Memory B cell (primary cell): ENCODE measurements around the gene IL2RG.
A peak's percentile ranks its signal among the peaks of the same experiment; 100 is the strongest.

ENCODE experiments used
- ATAC-seq: fragments of 150-1000 bp; cut with Tn5 transposase; 2 replicates; pipeline ENCODE4 v1.10.0; 2021; ENCODE audit warnings: low read depth, mild to moderate bottlenecking, moderate library complexity
- DNase-seq, 2 donors: peaks; one replicate each; pipeline ENCODE4 v3.0.0; 2022; ENCODE audit warnings: low spot score in 2 of 2
- H3K27ac Mint-ChIP-seq: one replicate; pipeline ENCODE4 v1.8.0; 2022; ENCODE audit warnings: mild to moderate bottlenecking, moderate library complexity, mixed read lengths
- H3K27me3 Mint-ChIP-seq: one replicate; pipeline ENCODE4 v1.8.0; 2022; ENCODE audit warnings: mixed read lengths
- H3K36me3 Mint-ChIP-seq: one replicate; pipeline ENCODE4 v1.8.0; 2022; ENCODE audit warnings: mild to moderate bottlenecking, mixed read lengths
- H3K4me1 Mint-ChIP-seq: one replicate; pipeline ENCODE4 v1.8.0; 2022; ENCODE audit warnings: mixed read lengths
- H3K4me3 Mint-ChIP-seq: one replicate; pipeline ENCODE4 v1.8.0; 2022; ENCODE audit warnings: mild to moderate bottlenecking, moderate library complexity, mixed read lengths
- H3K9me3 Mint-ChIP-seq: one replicate; pipeline ENCODE4 v1.8.0; 2022; ENCODE audit warnings: mixed read lengths

Gene IL2RG

DNA sequence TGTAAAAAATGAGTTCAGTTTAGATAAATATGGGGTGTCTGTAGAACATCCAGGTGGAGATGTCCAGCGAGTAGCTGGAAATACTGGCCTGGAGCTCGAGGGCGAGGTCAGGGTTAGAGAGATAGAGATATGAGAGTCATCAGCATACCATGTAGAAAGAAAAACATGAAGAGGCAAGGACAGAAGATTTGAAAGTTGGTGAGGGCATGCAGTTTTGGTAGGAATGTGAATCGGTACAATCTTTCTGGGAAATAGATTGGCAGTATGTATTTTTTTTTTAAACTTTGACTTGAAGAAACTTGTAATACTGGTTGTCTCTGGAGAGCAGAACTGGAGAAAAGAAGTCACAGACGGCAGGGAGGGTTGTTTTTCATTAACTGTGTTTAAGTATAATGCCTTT, 40.8 kb downstream of the IL2RG start:
- Mint-ChIP-seq H3K27me3 (peaks cover 6% of the 10 kb centered on the region), H3K36me3 (no peaks in the 10 kb centered on the region), H3K4me1 (peaks cover 10% of the 10 kb centered on the region), H3K27ac (no peak overlapping the region), H3K4me3 (no peak overlapping the region), H3K9me3 (no peaks in the 10 kb centered on the region)
- DNase-seq (no peak), ATAC-seq (no peak)

DNA sequence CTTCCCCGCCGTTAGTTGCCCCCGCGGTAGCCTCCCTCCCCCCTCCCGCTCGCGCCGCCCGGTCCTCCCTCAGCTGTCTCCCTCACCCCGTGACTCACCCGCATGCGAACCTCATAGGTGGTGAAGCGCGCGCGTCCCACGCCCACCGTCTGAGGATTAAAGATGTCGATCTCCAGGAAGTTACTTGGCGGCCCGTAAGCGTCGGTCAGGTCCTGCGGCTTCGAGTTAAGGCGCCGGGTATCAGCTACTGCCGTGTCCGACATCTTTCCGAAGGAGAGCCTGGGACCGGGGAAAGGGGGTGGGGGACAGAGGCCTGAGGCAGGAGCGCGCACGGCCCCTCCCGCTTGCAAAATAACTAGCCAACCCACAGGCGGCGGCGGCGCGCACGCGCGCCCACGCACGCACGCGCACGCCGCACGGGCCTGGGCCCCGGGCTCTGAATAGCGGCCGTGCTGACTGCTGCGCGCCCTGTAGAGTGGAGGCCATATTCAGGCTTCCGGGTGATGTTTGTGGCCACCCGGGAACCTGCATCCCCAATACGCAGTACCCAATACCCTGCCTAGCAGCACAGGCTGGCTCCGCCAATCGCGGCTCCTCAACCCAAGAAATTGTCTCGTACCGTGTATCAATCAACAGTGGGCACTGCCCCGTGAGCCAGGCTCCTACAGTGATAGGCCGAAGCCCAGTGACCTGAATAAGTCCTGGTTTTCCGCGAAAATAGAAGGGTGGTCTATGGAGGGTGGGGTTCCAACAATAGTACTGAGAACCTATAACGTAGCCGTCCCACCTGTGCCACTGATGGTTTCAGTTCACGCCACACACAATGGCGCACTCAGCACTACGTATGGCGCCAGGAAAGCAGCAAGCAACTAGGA, 43.1 kb downstream of the IL2RG start, which contains the start of gene SNX12:
SNX12 (minus strand) TSS at position 291 of the 875 bp plus-strand sequence; CDS start at position 263, 28 bp downstream.
- DNase-seq = peak; percentile 75 to 80
- H3K4me3 Mint-ChIP-seq = peak within 1 kb of the TSS; percentile 97
- peaks cover 3% of the 10 kb centered on the region for H3K36me3 Mint-ChIP-seq
- peak; percentile 91 for ATAC-seq
- no peaks in the 10 kb centered on the region for H3K9me3 Mint-ChIP-seq
- H3K27ac Mint-ChIP-seq = peak within 1 kb of the TSS; percentile 94
- peaks cover 16% of the 10 kb centered on the region for H3K4me1 Mint-ChIP-seq
- no peaks in the 10 kb centered on the region for H3K27me3 Mint-ChIP-seq

DNA sequence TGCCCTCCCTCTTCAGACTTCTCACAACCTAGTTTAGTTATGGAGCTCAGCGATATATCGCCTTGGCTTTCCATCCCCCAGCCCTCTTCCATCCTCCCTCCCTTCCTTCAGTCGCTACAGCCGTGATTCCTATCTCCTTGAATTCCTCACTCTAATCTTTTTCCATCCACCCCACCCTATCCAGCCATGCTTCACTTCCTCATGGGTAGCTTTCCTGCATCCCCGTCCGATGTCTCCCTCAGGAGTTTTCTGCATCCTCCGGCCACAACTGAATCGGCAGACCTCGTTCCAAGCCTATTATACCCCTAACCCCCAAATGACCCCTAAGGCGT, 43.7 kb downstream of the IL2RG start:
- peak overlapping the region; percentile 94 for H3K27ac Mint-ChIP-seq
- no peaks in the 10 kb centered on the region for H3K9me3 Mint-ChIP-seq
- H3K36me3 Mint-ChIP-seq = peaks cover 6% of the 10 kb centered on the region
- H3K4me3 Mint-ChIP-seq = peak overlapping the region; percentile 97
- H3K4me1 Mint-ChIP-seq = peaks cover 16% of the 10 kb centered on the region
- no peaks in the 10 kb centered on the region for H3K27me3 Mint-ChIP-seq
- DNase-seq = no peak
- ATAC-seq = no peak

DNA sequence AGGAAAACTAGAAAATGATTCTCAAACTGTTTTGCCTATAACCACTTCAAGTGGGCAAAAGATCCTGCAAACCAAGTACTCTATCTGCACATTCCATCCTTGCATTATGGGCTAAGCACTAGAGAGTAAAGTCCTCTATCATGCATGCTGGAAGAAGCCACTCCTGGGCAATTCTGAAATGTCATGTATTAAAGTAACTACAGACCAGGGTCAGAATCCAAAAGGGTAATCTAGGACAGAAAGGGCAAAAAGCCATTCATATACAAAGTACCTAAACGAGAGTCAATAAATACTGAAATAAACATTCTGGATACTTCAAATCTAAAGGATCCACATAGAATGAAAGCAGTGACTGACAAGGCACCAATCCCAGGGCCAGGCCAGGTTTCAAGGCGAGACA, 44.3 kb downstream of the IL2RG start:
- DNase-seq (no peak), ATAC-seq (no peak)
- Mint-ChIP-seq H3K9me3 (no peaks in the 10 kb centered on the region), H3K4me1 (peaks cover 16% of the 10 kb centered on the region), H3K4me3 (peak overlapping the region; percentile 97), H3K36me3 (peaks cover 8% of the 10 kb centered on the region), H3K27me3 (no peaks in the 10 kb centered on the region), H3K27ac (peak overlapping the region; percentile 94)

DNA sequence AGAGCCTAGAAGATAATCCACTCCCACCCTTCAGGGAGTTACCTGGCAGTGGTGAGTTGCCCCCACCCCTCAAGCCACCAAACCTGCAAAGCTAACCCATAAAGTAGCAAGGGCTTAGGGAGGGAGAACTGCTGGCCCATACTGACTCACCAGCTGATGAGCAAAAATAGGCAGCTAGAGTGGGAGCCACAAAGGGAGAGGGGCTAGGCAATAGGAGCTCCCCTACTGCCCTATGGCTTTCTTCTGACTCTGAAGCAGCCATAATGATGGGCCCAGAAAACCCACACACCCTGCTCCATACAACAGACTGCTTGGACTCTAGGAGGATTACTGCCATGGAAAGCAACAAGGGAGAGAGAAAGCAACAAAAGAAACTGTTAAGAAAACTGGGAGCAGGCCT, 51.2 kb downstream of the IL2RG start:
- H3K27ac Mint-ChIP-seq = no peak overlapping the region
- no peaks in the 10 kb centered on the region for H3K27me3 Mint-ChIP-seq
- ATAC-seq = no peak
- no peak for DNase-seq
- H3K9me3 Mint-ChIP-seq = no peaks in the 10 kb centered on the region
- no peak overlapping the region for H3K4me3 Mint-ChIP-seq
- H3K36me3 Mint-ChIP-seq = peaks cover 22% of the 10 kb centered on the region
- H3K4me1 Mint-ChIP-seq = peaks cover 9% of the 10 kb centered on the region

DNA sequence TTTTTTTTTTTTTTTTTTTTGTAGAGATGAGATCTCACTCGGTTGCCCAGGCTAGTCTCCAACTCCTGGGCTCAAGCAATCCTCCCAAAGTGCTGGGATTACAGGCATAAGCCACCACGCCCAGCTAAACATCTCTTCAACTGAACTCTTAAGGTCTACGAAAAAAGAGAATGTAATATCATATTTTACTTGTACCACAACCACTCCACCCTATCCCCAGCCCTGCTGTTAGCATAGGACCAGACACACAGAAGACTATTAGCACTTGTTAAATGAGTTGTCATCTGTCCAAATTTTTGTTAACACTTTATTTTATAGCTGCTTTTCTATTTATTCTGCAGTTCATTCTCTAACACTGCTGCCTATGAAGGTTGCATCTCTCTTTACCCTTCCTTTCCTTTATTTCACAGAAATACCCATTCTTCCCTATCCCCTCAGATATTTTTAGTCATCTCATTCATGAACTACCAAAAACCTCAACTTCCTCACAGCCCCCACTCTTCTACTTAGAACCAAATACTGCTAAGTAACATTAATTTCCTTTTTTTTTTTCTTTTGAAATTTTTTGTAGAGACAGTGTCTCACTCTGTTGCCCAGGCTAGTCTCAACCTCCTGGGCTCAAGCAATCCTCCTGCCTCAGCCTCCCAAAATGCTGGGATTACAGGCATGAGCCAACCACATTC, 53.4 kb downstream of the IL2RG start:
- no peak for DNase-seq
- Mint-ChIP-seq H3K36me3 (peaks cover 19% of the 10 kb centered on the region), H3K27ac (peak overlapping the region; percentile 6), H3K4me3 (no peak overlapping the region), H3K4me1 (peaks cover 3% of the 10 kb centered on the region), H3K27me3 (no peaks in the 10 kb centered on the region), H3K9me3 (no peaks in the 10 kb centered on the region)
- no peak for ATAC-seq
